SK-N-SH (cell line): ENCODE data around the gene RASSF3. TPM values are rescaled to one million over a fixed set of nuclear protein-coding genes. Genes with fewer than 3 reads are reported as not detected.

Experiments
- CTCF ChIA-PET: fragments of 300-600, 350-600 bp; formaldehyde crosslinking; extraction: SDS; loops from one replicate; lab custom pipeline; 2021; lab: Yijun Ruan, JAX
- POLR2A ChIA-PET: fragments of 350-600 bp; sonication (Branson Sonifier 250); formaldehyde crosslinking; extraction: SDS; loops from one replicate; lab custom pipeline; 2020; ENCODE audit warnings: antibody characterized with exemption, inconsistent platforms; lab: Yijun Ruan, JAX
- DNase-seq: peaks from one replicate; pipeline ENCODE4 v3.0.0; 2012
- H2AFZ ChIP-seq: fragments of 200-600 bp; sonication (generic); 2 replicates; pipeline ENCODE4 v1.8.1; 2016; ENCODE audit warnings: antibody characterized with exemption, mild to moderate bottlenecking, low read depth
- H3F3A ChIP-seq: fragments of 200-600 bp; sonication (generic); replicated peaks from 2 replicates; pipeline ENCODE3; 2016; ENCODE audit warnings: antibody characterized with exemption, mild to moderate bottlenecking; ENCODE audit not compliant: insufficient read depth
- H3K27ac ChIP-seq, 2 experiments: fragments of 200-500 bp in 1 of 2; fragments of 200-600 bp in 1 of 2; sonication (Bioruptor generic) in 1 of 2; sonication (generic), shearing (Covaris generic) in 1 of 2; 2 replicates each; pipeline versions ENCODE4 v1.5.1 to v1.6.1; 2014 to 2016; ENCODE audit warnings: low read depth in 2 of 2, inconsistent platforms in 1 of 2, low read length in 1 of 2, mild to moderate bottlenecking in 1 of 2, mixed read lengths in 1 of 2
- H3K27me3 ChIP-seq: fragments of 200-600 bp; sonication (generic), shearing (Covaris generic); 2 replicates; pipeline ENCODE4 v1.6.1; 2016; ENCODE audit warnings: mixed run types; ENCODE audit not compliant: insufficient read depth
- H3K36me3 ChIP-seq, 2 experiments: fragments of 200-500 bp in 1 of 2; fragments of 200-600 bp in 1 of 2; sonication (Bioruptor generic) in 1 of 2; sonication (generic) in 1 of 2; replicated peaks in 1 of 2; 2 replicates each; pipeline versions ENCODE3 to v1.5.1; 2014 to 2016; ENCODE audit warnings: low read length in 1 of 2, mild to moderate bottlenecking in 1 of 2; ENCODE audit not compliant: insufficient read depth in 2 of 2, control insufficient read depth in 1 of 2
- H3K4me1 ChIP-seq, 2 experiments: fragments of 200-500 bp in 1 of 2; fragments of 200-600 bp in 1 of 2; sonication (Bioruptor generic) in 1 of 2; sonication (generic), shearing (Covaris generic) in 1 of 2; 2 replicates each; pipeline versions ENCODE4 v1.5.1 to v1.6.1; 2014 to 2016; ENCODE audit warnings: low read depth in 1 of 2, low read length in 1 of 2, mixed run types in 1 of 2; ENCODE audit not compliant: insufficient read depth in 2 of 2, control insufficient read depth in 1 of 2
- H3K4me2 ChIP-seq: fragments of 200-600 bp; sonication (generic), shearing (Covaris generic); 2 replicates; pipeline ENCODE4 v1.6.1; 2017; ENCODE audit warnings: mixed run types
- H3K4me3 ChIP-seq, 2 experiments: fragments of 200-500 bp in 1 of 2; fragments of 200-600 bp in 1 of 2; sonication (Bioruptor generic) in 1 of 2; sonication (generic), shearing (Covaris generic) in 1 of 2; 2 replicates each; pipeline versions ENCODE4 v1.5.1 to v1.8.1; 2014 to 2016; ENCODE audit warnings: low read depth in 2 of 2, inconsistent platforms in 1 of 2, low read length in 1 of 2, mild to moderate bottlenecking in 1 of 2, mixed read lengths in 1 of 2, moderate library complexity in 1 of 2
- H3K79me2 ChIP-seq: fragments of 200-600 bp; sonication (generic); 2 replicates; pipeline ENCODE4 v1.8.1; 2017; ENCODE audit warnings: mild to moderate bottlenecking; ENCODE audit not compliant: insufficient read depth
- H3K9ac ChIP-seq: fragments of 200-600 bp; sonication (generic); 2 replicates; pipeline ENCODE4 v1.6.1; 2017; ENCODE audit warnings: mixed run types
- H3K9me2 ChIP-seq: fragments of 200-600 bp; sonication (generic); 2 replicates; pipeline ENCODE4 v1.6.1; 2017; ENCODE audit warnings: mixed run types
- H3K9me3 ChIP-seq: fragments of 200-600 bp; sonication (generic); 2 replicates; pipeline ENCODE4 v1.6.1; 2017; ENCODE audit warnings: mixed run types, mild to moderate bottlenecking, moderate library complexity
- H4K20me1 ChIP-seq: fragments of 200-600 bp; sonication (generic); 2 replicates; pipeline ENCODE4 v1.6.1; 2017; ENCODE audit warnings: mild to moderate bottlenecking, mixed run types; ENCODE audit not compliant: insufficient read depth
- ELF1 ChIP-seq: IDR thresholded peaks from 2 replicates; pipeline ENCODE4 v1.4.0; 2012
- IRF3 ChIP-seq: fragments of 150-350 bp; IDR thresholded peaks from 2 replicates; pipeline ENCODE4 v1.6.1; 2016; ENCODE audit warnings: mild to moderate bottlenecking, low read depth, low read length
- PBX3 ChIP-seq: IDR thresholded peaks from 2 replicates; pipeline ENCODE4; 2012
- RCOR1 ChIP-seq: fragments of 150-350 bp; IDR thresholded peaks from 2 replicates; pipeline ENCODE4 v1.6.1; 2017; ENCODE audit warnings: antibody characterized with exemption, low read length
- REST ChIP-seq: IDR thresholded peaks from 2 replicates; pipeline ENCODE4 v1.6.1; 2012; ENCODE audit warnings: mild to moderate bottlenecking, low read depth, low read length, moderate library complexity
- SIN3A ChIP-seq: IDR thresholded peaks from 2 replicates; pipeline ENCODE4 v1.6.1; 2012; ENCODE audit warnings: low read depth, mild to moderate bottlenecking, low read length, moderate library complexity, borderline replicate concordance
- USF1 ChIP-seq: IDR thresholded peaks from 2 replicates; pipeline ENCODE4 v1.4.0; 2012; ENCODE audit warnings: low read depth, borderline replicate concordance
- YY1 ChIP-seq: IDR thresholded peaks from 2 replicates; pipeline ENCODE4 v1.4.0; 2012; ENCODE audit warnings: low read depth, mild to moderate bottlenecking
- WGBS: methylation state at CpG from one replicate; pipeline ENCODE4 v1.1.6; 2017; ENCODE audit warnings: low lambda C conversion rate; 5-methylcytosine and 5-hydroxymethylcytosine counted together
- polyA plus RNA-seq, 3 experiments: library from polyadenylated mRNA; depleted of rRNA; stranded (reverse); fragments of >200 nt; gene quantifications; 2 replicates each; pipeline ENCODE4 v1.2.3, GENCODE V29; 2012

The RASSF3 gene
- polyA plus RNA-seq, 1 of the 3 experiments (the other 2 are of a cell fraction) = 11.1 TPM

GRCh38 chr12:64633011-64633939 lies 23.0 kb downstream of the RASSF3 start:
- Histone ChIP-seq H3K4me1 (peaks cover 3 to 6% of the 10 kb centered on the region in 2 experiments; a peak in 2 of 4 replicates), H3K27ac (no peak overlapping the region), H3K4me2 (no peak overlapping the region), H3K79me2 (peaks cover 85% of the 10 kb centered on the region), H3K36me3 (peaks cover 0 to 7% of the 10 kb centered on the region in 2 experiments), H3K27me3 (no peaks in the 10 kb centered on the region), H3K9me3 (no peaks in the 10 kb centered on the region), H3K4me3 (no peak overlapping the region), H2AFZ (no peak overlapping the region), H3K9ac (no peak overlapping the region), H3F3A (peaks cover 2% of the 10 kb centered on the region), H4K20me1 (no peaks in the 10 kb centered on the region), H3K9me2 (no peaks in the 10 kb centered on the region)
- DNase-seq = no peak
- no peak for TF ChIP-seq YY1
- no peak for TF ChIP-seq ELF1
- no peak for TF ChIP-seq USF1
- no peak for TF ChIP-seq PBX3
- no peak for TF ChIP-seq RCOR1
- no peak for TF ChIP-seq REST
- no peak for TF ChIP-seq SIN3A
- TF ChIP-seq IRF3 = no peak
- POLR2A ChIA-PET = no interaction called here
- WGBS = 95% methylated on average over 5 of the region's 5 CpGs
- CTCF ChIA-PET = interaction anchor here (0.8 to 1.4 kb wide), 2 partner anchors 13 to 65 kb away, joined by 3 to 5 read pairs; no protein-coding TSS in a partner anchor
